Measurements from ENCODE around the gene FATE1. TPM values are rescaled to one million over a fixed set of nuclear protein-coding genes. Genes with fewer than 3 reads are reported as not detected.

Gene FATE1
- total and polyA plus RNA-seq, 2 of the 13 experiments (the other 11 are each of a cell fraction or from before 2014, with no cell fraction given), result not detected

- Histone ChIP-seq H2AFZ (ENCODE audit: low read length) (no peak overlapping the region), H3K4me1 (ENCODE audit: insufficient read depth, low read length) (no peaks in the 10 kb centered on the region), H3K4me2 (ENCODE audit: low read depth, low read length) (no peak overlapping the region), H3K4me3 (replicated peaks in 1 of 3; ENCODE audit: insufficient read depth in 1 of 3, low read depth in 2 of 3, low read length in 3 of 3) (no peak overlapping the region), H4K20me1 (ENCODE audit: insufficient read depth, low read length) (no peaks in the 10 kb centered on the region), H3K27me3 (ENCODE audit: control insufficient read depth in 1 of 2, insufficient read depth in 2 of 2, low read length in 2 of 2) (no peaks in the 10 kb centered on the region), H3K36me3 (replicated peaks in 1 of 2; ENCODE audit: control insufficient read depth in 1 of 2, insufficient read depth in 2 of 2, low read length in 2 of 2) (no peaks in the 10 kb centered on the region), H3K79me2 (ENCODE audit: insufficient read depth, low read length) (no peaks in the 10 kb centered on the region), H3K27ac (ENCODE audit: extremely low read length, insufficient read depth, low read length) (no peak overlapping the region), H3K9ac (ENCODE audit: insufficient read depth, low read depth, low read length) (no peak overlapping the region), H3K9me3 (ENCODE audit: low read length) (no peaks in the 10 kb centered on the region)
- no CpG with 5 or more reads among the region's 4 CpGs for WGBS (ENCODE audit: low lambda C conversion rate)
- ATAC-seq, result no peak
- CTCF ChIA-PET (ENCODE audit: low intra/inter-chr PET ratio, low total read pairs), result no interaction called here
- POLR2A ChIA-PET, result no interaction called here
- in situ Hi-C loops (cut with HindIII; ENCODE audit: extremely low pct_ligation_motif_present, low pct_unique_long_range_greater_than_20kb) (loop anchor here (25.0 kb wide), 1 partner anchor 1085 kb away; no protein-coding TSS in a partner anchor), intact Hi-C loops (cut with micrococcal nuclease; ENCODE audit: unreplicated experiment) (no loop called here)
- FAIRE-seq, result no peak
- no peak for DNase-seq (ENCODE audit: low spot score)
- no peak for TF ChIP-seq BRD4 (CRISPR knock-in tag; IDR thresholded peaks at IDR 0.05)
- no peak for TF ChIP-seq NFE2L1 (CRISPR knock-in tag; IDR thresholded peaks at IDR 0.05; ENCODE audit: borderline replicate concordance)
- TF ChIP-seq ZNF276 (CRISPR knock-in tag; IDR thresholded peaks at IDR 0.05; ENCODE audit: low read depth), result no peak
- no peak for TF ChIP-seq ZNF333 (CRISPR knock-in tag; IDR thresholded peaks at IDR 0.05; ENCODE audit: borderline replicate concordance)
- TF ChIP-seq HHEX (CRISPR knock-in tag; IDR thresholded peaks at IDR 0.05), result no peak
- TF ChIP-seq ZNF713 (CRISPR knock-in tag; IDR thresholded peaks at IDR 0.05), result no peak
- TF ChIP-seq NR1H2 (CRISPR knock-in tag; IDR thresholded peaks at IDR 0.05; ENCODE audit: borderline replicate concordance, low read depth), result no peak
- no peak for TF ChIP-seq ZNF143 (CRISPR knock-in tag; IDR thresholded peaks at IDR 0.05)
- no peak for TF ChIP-seq KAT7 (CRISPR knock-in tag; IDR thresholded peaks at IDR 0.05; ENCODE audit: borderline replicate concordance)
- TF ChIP-seq ZNF572 (CRISPR knock-in tag; IDR thresholded peaks at IDR 0.05), result no peak
- TF ChIP-seq TAF15 (IDR thresholded peaks at IDR 0.05; ENCODE audit: low read depth, low read length, poor library complexity, severe bottlenecking), result no peak
- no TSS peak for BruUV-seq (replicated peaks)
These were observed 11.5 kb downstream of the FATE1 start for GRCh38 chrX:151727346-151727745.
